Mesendoderm (in vitro differentiated cells): ENCODE data around the gene COPG2.
"Not testable (repeated sequence)": the region's sequence is repeated elsewhere in the genome, so short reads cannot be mapped to it uniquely, and the experiment has no call there.

Source experiments
- DNase-seq: peaks from one replicate; pipeline ENCODE4 v3.0.0; 2013
- H2AK5ac ChIP-seq: 2 replicates; pipeline ENCODE4 v1.6.1; 2013; ENCODE audit warnings: low read length, inconsistent platforms
- H2BK120ac ChIP-seq: 2 replicates; pipeline ENCODE4 v1.6.1; 2013; ENCODE audit warnings: low read depth, mild to moderate bottlenecking, low read length, moderate library complexity, mixed read lengths
- H2BK15ac ChIP-seq: replicated peaks from 2 replicates; pipeline ENCODE4 v1.6.1; 2013; ENCODE audit warnings: low read depth, mild to moderate bottlenecking, moderate library complexity
- H2BK5ac ChIP-seq: 2 replicates; pipeline ENCODE4 v1.6.1; 2013; ENCODE audit warnings: low read length, inconsistent platforms
- H3K18ac ChIP-seq: 2 replicates; pipeline ENCODE4 v1.6.1; 2013; ENCODE audit warnings: mild to moderate bottlenecking, low read length, mixed read lengths
- H3K23ac ChIP-seq: one replicate; pipeline ENCODE4 v1.6.1; 2013; ENCODE audit warnings: low read length
- H3K27ac ChIP-seq: 2 replicates; pipeline ENCODE4 v1.5.1; 2013; ENCODE audit warnings: low read depth, mild to moderate bottlenecking, inconsistent platforms, low read length, moderate library complexity
- H3K27me3 ChIP-seq: 2 replicates; pipeline ENCODE4 v1.6.1; 2013; ENCODE audit warnings: low read length, control low read depth, mild to moderate bottlenecking, inconsistent platforms; ENCODE audit not compliant: insufficient read depth, poor library complexity
- H3K36me3 ChIP-seq: 2 replicates; pipeline ENCODE4 v1.6.1; 2013; ENCODE audit warnings: low read length, inconsistent platforms; ENCODE audit not compliant: control insufficient read depth, insufficient read depth
- H3K4ac ChIP-seq: one replicate; pipeline ENCODE4 v1.6.1; 2013; ENCODE audit warnings: low read depth, mild to moderate bottlenecking, low read length, moderate library complexity
- H3K4me1 ChIP-seq: 2 replicates; pipeline ENCODE4 v1.6.1; 2013; ENCODE audit warnings: low read depth, low read length, inconsistent platforms; ENCODE audit not compliant: control insufficient read depth
- H3K4me2 ChIP-seq: 2 replicates; pipeline ENCODE4 v1.6.1; 2013; ENCODE audit warnings: low read length
- H3K4me3 ChIP-seq: 2 replicates; pipeline ENCODE4 v1.5.1; 2013; ENCODE audit warnings: mild to moderate bottlenecking, low read length
- H3K56ac ChIP-seq: one replicate; pipeline ENCODE4 v1.6.1; 2013; ENCODE audit warnings: low read length
- H3K79me1 ChIP-seq: 2 replicates; pipeline ENCODE4 v1.6.1; 2013; ENCODE audit warnings: low read length, inconsistent platforms
- H3K79me2 ChIP-seq: 2 replicates; pipeline ENCODE4 v1.6.1; 2013; ENCODE audit warnings: mild to moderate bottlenecking, low read length; ENCODE audit not compliant: control insufficient read depth, insufficient read depth
- H3K9ac ChIP-seq: 2 replicates; pipeline ENCODE4 v1.6.1; 2013; ENCODE audit warnings: low read length, inconsistent platforms
- H4K5ac ChIP-seq: one replicate; pipeline ENCODE4 v1.6.1; 2013; ENCODE audit warnings: low read length
- H4K8ac ChIP-seq: one replicate; pipeline ENCODE4 v1.6.1; 2013; ENCODE audit warnings: low read depth, mild to moderate bottlenecking, control low read depth, low read length, moderate library complexity
- WGBS: extraction: QIAGEN DNeasy Blood & Tissue Kit; methylation state at CpG from one replicate; pipeline ENCODE4 v1.1.7; 2013; ENCODE audit warnings: low lambda C conversion rate, missing lambda C conversion rate; ENCODE audit not compliant: insufficient coverage; ENCODE audit errors: extremely low coverage; 5-methylcytosine and 5-hydroxymethylcytosine counted together

Gene COPG2

DNA sequence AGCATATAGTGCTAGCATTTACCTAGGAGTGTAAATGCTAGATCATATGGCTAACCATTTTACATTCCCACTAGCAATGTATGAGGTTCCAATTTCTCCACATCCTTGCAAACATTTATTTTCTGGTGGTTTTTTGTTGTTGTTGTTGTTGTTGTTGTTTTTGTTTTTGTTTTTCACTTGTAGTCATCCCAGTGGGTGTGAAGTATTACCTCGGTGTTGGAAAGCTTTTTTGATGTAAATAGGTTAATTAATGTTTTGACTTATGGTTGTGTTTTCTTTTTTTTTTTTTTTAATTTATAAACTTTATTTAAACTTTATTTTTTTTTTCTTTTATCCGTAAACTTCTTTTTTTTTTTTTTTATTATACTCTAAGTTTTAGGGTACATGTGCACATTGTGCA, 33.1 kb upstream of the COPG2 start:
- Histone ChIP-seq H3K79me2 (no peaks in the 10 kb centered on the region), H3K18ac (no peak overlapping the region), H4K5ac (no peak overlapping the region), H2BK5ac (no peak overlapping the region), H3K4me2 (no peak overlapping the region), H2BK15ac (no peak overlapping the region), H3K79me1 (no peaks in the 10 kb centered on the region), H3K4me1 (no peaks in the 10 kb centered on the region), H3K27me3 (no peaks in the 10 kb centered on the region), H3K56ac (no peak overlapping the region), H3K36me3 (no peaks in the 10 kb centered on the region), H2BK120ac (no peak overlapping the region), H2AK5ac (no peak overlapping the region), H3K4me3 (no peak overlapping the region), H4K8ac (no peak overlapping the region), H3K27ac (no peak overlapping the region), H3K4ac (no peak overlapping the region), H3K23ac (no peak overlapping the region), H3K9ac (no peak overlapping the region)
- DNase-seq: no peak
- no CpG with 5 or more reads among the region's 2 CpGs for WGBS

DNA sequence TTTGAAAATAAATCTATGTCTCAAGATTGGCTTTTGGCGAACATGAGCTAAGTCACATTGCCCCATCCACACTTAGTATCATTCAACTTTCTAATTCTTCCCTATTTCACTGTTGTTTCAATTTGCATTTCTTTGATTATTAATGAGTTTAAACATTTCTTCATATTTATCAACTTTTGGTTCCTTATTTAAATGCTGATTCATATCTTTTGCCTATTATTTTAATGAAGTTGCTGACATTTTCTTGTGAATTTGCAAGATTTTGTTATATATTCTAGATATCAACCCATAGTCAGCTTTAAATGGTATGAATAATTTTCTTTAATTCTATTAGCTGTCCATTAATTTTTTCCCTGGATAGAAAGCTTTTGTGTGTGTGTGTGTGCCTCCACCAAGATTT, 32.2 kb upstream of the COPG2 start:
- WGBS: no CpG with 5 or more reads among the region's 1 CpG
- no peak overlapping the region for H3K27ac ChIP-seq
- H3K9ac ChIP-seq: no peak overlapping the region
- H3K79me1 ChIP-seq: no peaks in the 10 kb centered on the region
- no peak overlapping the region for H4K5ac ChIP-seq
- H3K18ac ChIP-seq: no peak overlapping the region
- no peak overlapping the region for H3K4ac ChIP-seq
- H3K36me3 ChIP-seq: no peaks in the 10 kb centered on the region
- H3K4me2 ChIP-seq: no peak overlapping the region
- no peak overlapping the region for H2BK5ac ChIP-seq
- H3K79me2 ChIP-seq: no peaks in the 10 kb centered on the region
- no peak overlapping the region for H3K23ac ChIP-seq
- no peak overlapping the region for H2BK15ac ChIP-seq
- no peak overlapping the region for H3K56ac ChIP-seq
- H2AK5ac ChIP-seq: no peak overlapping the region
- no peak overlapping the region for H3K4me3 ChIP-seq
- no peaks in the 10 kb centered on the region for H3K27me3 ChIP-seq
- no peak overlapping the region for H4K8ac ChIP-seq
- no peak overlapping the region for H2BK120ac ChIP-seq
- no peak for DNase-seq
- H3K4me1 ChIP-seq: no peaks in the 10 kb centered on the region

DNA sequence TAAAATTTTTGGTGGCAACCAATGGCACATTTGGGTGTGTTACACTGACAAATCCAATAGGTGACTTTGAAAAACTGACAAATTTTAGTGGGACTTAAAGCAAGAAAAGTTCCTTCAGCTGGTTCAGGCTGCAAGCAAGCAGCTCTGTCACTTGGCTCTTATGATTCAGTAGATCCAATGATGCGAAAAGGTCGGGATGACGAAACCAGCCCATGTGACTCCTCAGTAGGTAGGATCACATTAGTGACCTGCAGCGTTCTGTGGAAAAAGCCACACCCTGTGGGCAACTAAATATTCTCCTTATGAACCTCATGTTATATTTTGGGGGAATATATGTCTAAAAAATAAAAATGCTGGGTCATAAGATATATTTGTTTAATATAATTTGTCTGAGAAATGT, 31.1 kb upstream of the COPG2 start:
- no peak overlapping the region for H3K4me3 ChIP-seq
- no peak overlapping the region for H3K56ac ChIP-seq
- no peak overlapping the region for H3K23ac ChIP-seq
- WGBS: no CpG with 5 or more reads among the region's 4 CpGs
- H4K5ac ChIP-seq: no peak overlapping the region
- H3K79me2 ChIP-seq: no peaks in the 10 kb centered on the region
- no peaks in the 10 kb centered on the region for H3K36me3 ChIP-seq
- no peaks in the 10 kb centered on the region for H3K27me3 ChIP-seq
- H4K8ac ChIP-seq: no peak overlapping the region
- no peak overlapping the region for H2BK5ac ChIP-seq
- DNase-seq: no peak
- H2BK120ac ChIP-seq: no peak overlapping the region
- H3K79me1 ChIP-seq: no peaks in the 10 kb centered on the region
- H3K9ac ChIP-seq: no peak overlapping the region
- H2AK5ac ChIP-seq: no peak overlapping the region
- H3K27ac ChIP-seq: no peak overlapping the region
- no peak overlapping the region for H3K4ac ChIP-seq
- H2BK15ac ChIP-seq: no peak overlapping the region
- no peak overlapping the region for H3K4me2 ChIP-seq
- no peak overlapping the region for H3K18ac ChIP-seq
- no peaks in the 10 kb centered on the region for H3K4me1 ChIP-seq

DNA sequence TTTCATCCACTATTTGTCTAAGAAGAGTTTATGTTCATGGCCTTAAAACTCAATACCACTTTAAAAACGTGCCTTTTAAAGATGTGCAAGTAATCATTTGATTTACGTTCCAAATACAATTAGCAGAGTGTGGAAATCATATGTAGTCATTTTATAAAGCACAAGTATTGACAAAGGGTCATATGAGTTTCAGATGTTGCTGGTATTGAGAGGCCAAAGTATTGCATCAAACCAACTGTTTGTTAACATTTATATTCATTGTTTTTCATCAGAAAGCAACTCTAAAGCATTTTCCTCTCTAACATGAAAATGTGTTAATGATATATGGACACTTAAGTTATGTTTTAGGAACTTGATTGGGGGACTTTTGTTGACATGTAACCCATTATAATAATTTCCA, 29.3 kb upstream of the COPG2 start:
- H3K23ac ChIP-seq: no peak overlapping the region
- H3K36me3 ChIP-seq: no peaks in the 10 kb centered on the region
- no peak overlapping the region for H3K4me2 ChIP-seq
- no peak overlapping the region for H3K9ac ChIP-seq
- H3K4me1 ChIP-seq: no peaks in the 10 kb centered on the region
- H3K18ac ChIP-seq: no peak overlapping the region
- no peak overlapping the region for H4K8ac ChIP-seq
- no peaks in the 10 kb centered on the region for H3K79me1 ChIP-seq
- H2AK5ac ChIP-seq: no peak overlapping the region
- DNase-seq: no peak
- H2BK5ac ChIP-seq: no peak overlapping the region
- WGBS: no CpG with 5 or more reads among the region's 2 CpGs
- H3K4me3 ChIP-seq: no peak overlapping the region
- no peaks in the 10 kb centered on the region for H3K79me2 ChIP-seq
- no peaks in the 10 kb centered on the region for H3K27me3 ChIP-seq
- H3K27ac ChIP-seq: no peak overlapping the region
- no peak overlapping the region for H2BK120ac ChIP-seq
- H3K4ac ChIP-seq: no peak overlapping the region
- H4K5ac ChIP-seq: no peak overlapping the region
- H3K56ac ChIP-seq: no peak overlapping the region
- no peak overlapping the region for H2BK15ac ChIP-seq

DNA sequence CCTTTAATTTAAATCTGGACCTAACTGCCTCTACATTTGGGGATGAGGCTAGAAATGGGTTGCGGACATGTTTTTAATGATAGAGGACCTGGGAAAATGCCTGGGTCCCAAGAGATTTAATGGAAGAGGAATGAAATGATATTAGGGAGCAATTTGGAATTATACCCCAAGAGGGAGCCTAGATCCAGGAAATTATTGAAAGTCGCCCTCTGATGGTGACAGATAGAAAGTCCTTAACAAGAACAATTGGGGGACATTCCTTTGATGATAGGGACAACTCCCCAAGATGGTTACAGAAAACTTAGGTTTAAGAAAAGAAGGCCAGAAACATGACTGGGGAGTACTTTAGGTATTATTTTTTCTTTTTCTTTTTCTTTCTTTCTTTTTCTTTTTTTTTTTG, 27.3 kb upstream of the COPG2 start:
- Histone ChIP-seq H3K56ac (no peak overlapping the region), H3K18ac (no peak overlapping the region), H3K4me3 (no peak overlapping the region), H2BK5ac (no peak overlapping the region), H3K23ac (no peak overlapping the region), H3K36me3 (no peaks in the 10 kb centered on the region), H3K27me3 (no peaks in the 10 kb centered on the region), H2BK120ac (no peak overlapping the region), H3K4me1 (no peaks in the 10 kb centered on the region), H3K27ac (no peak overlapping the region), H4K8ac (no peak overlapping the region), H2BK15ac (no peak overlapping the region), H3K9ac (no peak overlapping the region), H3K4me2 (no peak overlapping the region), H3K4ac (no peak overlapping the region), H4K5ac (no peak overlapping the region), H3K79me1 (no peaks in the 10 kb centered on the region), H3K79me2 (no peaks in the 10 kb centered on the region), H2AK5ac (no peak overlapping the region)
- WGBS: no CpG with 5 or more reads among the region's 2 CpGs
- DNase-seq: peak; percentile 46

DNA sequence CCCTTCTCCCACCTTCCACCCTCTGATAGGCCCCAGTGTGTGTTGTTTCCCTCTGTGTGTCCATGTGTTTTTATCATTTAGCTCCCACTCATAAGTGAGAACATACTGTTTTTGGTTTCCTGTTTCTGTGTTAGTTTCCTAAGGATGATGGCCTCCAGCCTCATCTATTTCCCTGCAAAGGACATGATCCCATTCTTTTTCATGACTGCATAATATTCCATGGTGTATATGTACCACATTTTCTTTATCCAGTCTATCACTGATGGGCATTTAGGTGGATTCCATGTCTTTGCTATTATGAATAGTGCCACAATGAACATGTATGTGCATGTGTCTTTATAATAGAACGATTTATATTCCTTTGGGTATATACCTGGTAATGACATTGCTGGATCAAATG, 23.8 kb upstream of the COPG2 start:
- H3K36me3 ChIP-seq, H3K4me3 ChIP-seq, H4K8ac ChIP-seq, H3K4me2 ChIP-seq, H3K4ac ChIP-seq, H3K79me2 ChIP-seq, H3K9ac ChIP-seq, H2BK15ac ChIP-seq, DNase-seq, H2BK5ac ChIP-seq, H3K79me1 ChIP-seq, H3K56ac ChIP-seq, H2AK5ac ChIP-seq, H3K18ac ChIP-seq, H3K27ac ChIP-seq, H2BK120ac ChIP-seq, H3K23ac ChIP-seq, H3K27me3 ChIP-seq, H4K5ac ChIP-seq, H3K4me1 ChIP-seq: not testable (repeated sequence)
- no CpG with 5 or more reads among the region's 1 CpG for WGBS
